AG04449 (cell line): ENCODE results near the gene TTYH1.

ENCODE experiments used
- CTCF ChIA-PET: fragments of 350-600 bp; formaldehyde crosslinking; extraction: SDS; loops from one replicate; lab custom pipeline; 2021; ENCODE audit warnings: antibody characterized with exemption; lab: Yijun Ruan, JAX
- POLR2A ChIA-PET: fragments of 400-600, 350-600 bp; formaldehyde crosslinking; extraction: SDS; loops from one replicate; lab custom pipeline; 2020; ENCODE audit warnings: antibody characterized with exemption, inconsistent platforms; lab: Yijun Ruan, JAX
- DNase-seq: peaks from one replicate; pipeline ENCODE4 v3.0.0-alpha.2; 2010; ENCODE audit warnings: low read depth, low spot score
- H3K4me3 ChIP-seq: 2 replicates; pipeline ENCODE4 v1.5.1; 2011; ENCODE audit warnings: low read depth, mild to moderate bottlenecking, control low read depth, low read length
- TF ChIP-seq, protein P1 (sequence below): IDR thresholded peaks from one replicate; pipeline ENCODE4 v1.5.1; 2011; ENCODE audit warnings: mild to moderate bottlenecking, moderate library complexity, low read length, control low read depth, inconsistent platforms; ENCODE audit not compliant: insufficient read depth; ENCODE audit errors: missing control alignments

TTYH1 gene

DNA sequence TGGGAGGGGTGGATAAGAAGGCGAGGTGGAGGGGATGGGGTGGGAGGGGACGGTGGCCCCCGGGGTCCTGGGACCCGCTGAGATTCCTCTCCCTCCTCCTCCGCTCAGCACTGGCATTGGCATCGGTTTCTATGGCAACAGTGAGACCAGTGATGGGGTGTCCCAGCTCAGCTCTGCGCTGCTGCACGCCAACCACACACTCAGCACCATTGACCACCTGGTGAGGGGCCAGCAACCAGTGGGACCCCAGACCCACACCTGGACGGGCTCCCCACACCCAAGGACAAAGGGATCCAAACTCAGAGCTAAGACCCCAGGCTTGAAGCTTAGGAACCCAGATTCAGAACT lies 5.9 kb downstream of the TTYH1 start:
- TF ChIP-seq, protein P1, sequence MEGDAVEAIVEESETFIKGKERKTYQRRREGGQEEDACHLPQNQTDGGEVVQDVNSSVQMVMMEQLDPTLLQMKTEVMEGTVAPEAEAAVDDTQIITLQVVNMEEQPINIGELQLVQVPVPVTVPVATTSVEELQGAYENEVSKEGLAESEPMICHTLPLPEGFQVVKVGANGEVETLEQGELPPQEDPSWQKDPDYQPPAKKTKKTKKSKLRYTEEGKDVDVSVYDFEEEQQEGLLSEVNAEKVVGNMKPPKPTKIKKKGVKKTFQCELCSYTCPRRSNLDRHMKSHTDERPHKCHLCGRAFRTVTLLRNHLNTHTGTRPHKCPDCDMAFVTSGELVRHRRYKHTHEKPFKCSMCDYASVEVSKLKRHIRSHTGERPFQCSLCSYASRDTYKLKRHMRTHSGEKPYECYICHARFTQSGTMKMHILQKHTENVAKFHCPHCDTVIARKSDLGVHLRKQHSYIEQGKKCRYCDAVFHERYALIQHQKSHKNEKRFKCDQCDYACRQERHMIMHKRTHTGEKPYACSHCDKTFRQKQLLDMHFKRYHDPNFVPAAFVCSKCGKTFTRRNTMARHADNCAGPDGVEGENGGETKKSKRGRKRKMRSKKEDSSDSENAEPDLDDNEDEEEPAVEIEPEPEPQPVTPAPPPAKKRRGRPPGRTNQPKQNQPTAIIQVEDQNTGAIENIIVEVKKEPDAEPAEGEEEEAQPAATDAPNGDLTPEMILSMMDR: no peak
- CTCF ChIA-PET: interaction anchor here (1.6 to 1.7 kb wide), 2 partner anchors 18 to 30 kb away, joined by 5 read pairs; no protein-coding TSS in a partner anchor
- no peak for DNase-seq
- H3K4me3 ChIP-seq: no peak overlapping the region
- POLR2A ChIA-PET: no interaction called here

DNA sequence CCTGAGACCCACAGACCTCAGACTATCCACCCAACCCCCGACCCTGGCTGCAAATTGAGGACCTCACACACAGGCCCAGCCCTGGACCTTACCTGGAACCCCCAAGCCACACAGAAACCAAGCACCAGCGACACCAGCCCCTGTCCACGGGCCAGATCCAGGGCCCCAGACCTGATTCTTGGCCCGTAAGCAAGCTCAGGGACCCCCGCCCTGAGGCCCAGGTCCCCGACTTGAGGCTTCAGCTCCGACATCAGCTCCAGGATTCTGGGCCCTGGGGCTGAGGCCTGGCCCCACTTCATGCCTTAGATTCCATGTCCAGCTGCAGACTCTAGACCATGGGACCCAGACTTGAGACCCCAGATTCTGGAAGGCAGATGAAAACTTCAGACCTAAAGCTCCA lies 6.3 kb downstream of the TTYH1 start:
- ChIA-PET CTCF (interaction anchor here (1.6 to 1.7 kb wide), 2 partner anchors 18 to 31 kb away, joined by 5 read pairs; no protein-coding TSS in a partner anchor), POLR2A (no interaction called here)
- TF ChIP-seq, protein P1: no peak
- H3K4me3 ChIP-seq: no peak overlapping the region
- no peak for DNase-seq

DNA sequence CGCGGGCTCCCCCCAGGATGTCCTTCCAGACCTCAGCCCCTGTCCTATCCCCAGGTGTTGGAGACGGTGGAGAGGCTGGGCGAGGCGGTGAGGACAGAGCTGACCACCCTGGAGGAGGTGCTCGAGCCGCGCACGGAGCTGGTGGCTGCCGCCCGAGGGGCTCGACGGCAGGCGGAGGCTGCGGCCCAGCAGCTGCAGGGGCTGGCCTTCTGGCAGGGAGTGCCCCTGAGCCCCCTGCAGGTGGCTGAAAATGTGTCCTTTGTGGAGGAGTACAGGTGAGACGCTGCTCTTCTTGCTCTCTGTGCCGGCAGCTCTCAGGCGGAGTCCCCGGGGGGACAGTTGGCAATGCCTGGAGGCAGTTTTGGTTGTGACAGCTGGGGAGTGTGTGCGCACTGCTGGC lies 6.9 kb downstream of the TTYH1 start:
- CTCF ChIA-PET: interaction anchor here (1.6 kb wide), 1 partner anchor 31 kb away, joined by 5 read pairs; no protein-coding TSS in a partner anchor
- TF ChIP-seq, protein P1: no peak
- POLR2A ChIA-PET: no interaction called here
- DNase-seq: no peak
- H3K4me3 ChIP-seq: no peak overlapping the region

DNA sequence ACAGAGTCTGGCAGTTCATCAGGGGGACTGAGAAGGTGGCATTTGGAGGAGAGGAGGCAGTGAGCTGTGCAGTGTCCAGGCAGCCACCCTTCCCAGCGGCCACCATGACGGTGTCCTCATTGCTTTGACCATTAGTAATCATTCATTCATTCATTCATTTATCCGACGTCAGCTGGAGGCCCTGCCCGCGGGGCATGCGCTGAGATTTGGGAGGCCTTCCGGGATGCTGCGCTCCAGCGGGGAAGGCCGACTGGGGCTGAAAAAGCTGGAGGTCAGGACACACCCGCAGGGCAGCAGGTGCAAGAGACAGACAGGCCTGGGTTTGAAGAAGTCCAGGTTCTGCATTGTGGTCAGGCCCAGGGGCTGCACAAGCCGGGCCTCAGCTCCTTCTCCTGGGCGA lies 8.9 kb downstream of the TTYH1 start:
- POLR2A ChIA-PET: no interaction called here
- TF ChIP-seq, protein P1: no peak
- DNase-seq: no peak
- no peak overlapping the region for H3K4me3 ChIP-seq
- CTCF ChIA-PET: no interaction called here

DNA sequence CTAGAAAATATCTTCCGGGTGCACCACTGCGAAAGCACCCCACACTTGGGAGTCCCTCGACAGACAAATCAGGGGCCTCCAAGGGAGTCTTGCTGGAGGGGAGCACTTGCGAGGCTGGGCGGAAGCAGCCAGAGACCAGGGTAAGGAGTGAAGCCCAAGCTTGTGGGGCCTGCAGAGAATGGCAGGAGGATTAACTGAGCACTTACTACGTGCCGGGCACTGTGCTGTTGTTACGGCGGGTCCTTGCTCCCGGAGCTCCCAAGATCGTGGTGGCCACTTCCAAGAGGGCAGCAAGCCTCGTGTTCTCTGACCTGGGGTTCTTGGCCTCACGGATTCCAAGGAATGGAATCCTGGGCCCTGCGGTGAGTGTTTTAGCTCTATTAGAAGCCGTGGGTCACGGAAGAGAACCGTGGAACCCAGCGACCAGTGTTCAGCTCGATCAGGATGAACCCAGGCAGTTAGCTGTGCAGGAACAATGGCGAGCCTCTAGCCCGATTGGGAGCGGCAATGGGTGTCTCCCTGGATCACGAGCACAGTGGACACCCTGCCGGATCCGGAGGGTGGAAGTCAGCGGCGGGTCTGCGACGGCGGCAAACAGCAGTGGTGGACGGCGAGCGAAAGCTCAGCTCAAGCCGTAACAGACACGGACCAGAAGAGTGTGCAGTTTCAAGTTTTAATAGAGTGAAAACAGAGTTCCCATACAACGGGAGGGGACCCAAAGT lies 9.6 kb downstream of the TTYH1 start:
- TF ChIP-seq, protein P1: no peak
- ChIA-PET CTCF (interaction anchor here (1.0 kb wide), 1 partner anchor 56 kb away, joined by 4 read pairs; no protein-coding TSS in a partner anchor), POLR2A (no interaction called here)

DNA sequence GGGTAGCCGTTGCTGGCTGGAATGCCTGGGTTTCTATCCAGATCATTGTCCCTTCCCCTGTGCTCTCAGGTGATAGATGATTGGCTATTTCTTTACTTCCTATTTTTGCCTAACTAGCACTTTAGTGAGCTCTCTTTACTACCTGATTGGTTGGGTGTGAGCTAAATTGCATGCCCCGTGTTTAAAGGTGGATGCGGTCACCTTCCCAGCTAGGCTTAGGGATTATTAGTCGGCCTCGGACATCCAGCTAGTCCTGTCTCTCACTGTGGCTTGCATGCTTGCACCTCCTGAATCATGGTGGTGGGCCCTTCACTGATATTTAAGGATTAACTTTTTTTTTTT lies 10.1 kb downstream of the TTYH1 start:
- POLR2A ChIA-PET: no interaction called here
- CTCF ChIA-PET: interaction anchor here (1.0 kb wide), 1 partner anchor 56 kb away, joined by 4 read pairs; no protein-coding TSS in a partner anchor
- TF ChIP-seq, protein P1: no peak
- DNase-seq: no peak
- H3K4me3 ChIP-seq: no peak overlapping the region

More for the DNA sequence above, 9.6 kb downstream of the TTYH1 start:
- DNase-seq: no peak
- H3K4me3 ChIP-seq: no peak overlapping the region
